Measurements from ENCODE around the gene TPRN.

GRCh38 chr9:137221095-137221505 is 20.6 kb upstream of the TPRN start:
- TF ChIP-seq CTCF (conservative IDR thresholded peaks at IDR 0.05 in 1 of 2, IDR thresholded peaks at IDR 0.05 in 1 of 2; ENCODE audit: extremely low read depth in 1 of 2, insufficient read depth in 1 of 2, low read depth in 1 of 2, low read length in 2 of 2), result no peak
- no peak for TF ChIP-seq EZH2 (IDR thresholded peaks at IDR 0.05; ENCODE audit: borderline replicate concordance, low read length)

All from mammary epithelial cell (primary cell).